ENCODE data around the gene MFSD6. TPM values are rescaled to one million over a fixed set of nuclear protein-coding genes. Genes with fewer than 3 reads are reported as not detected.
"Not testable (repeated sequence)": the region's sequence is repeated elsewhere in the genome, so short reads cannot be mapped to it uniquely, and the experiment has no call there.

MFSD6 gene
- total RNA-seq, 2 experiments from 2014 or later: 51.3 to 56.7 TPM

- Mint-ChIP-seq H3K9me3 (no peaks in the 10 kb centered on the region), H3K4me1 (peaks cover 47% of the 10 kb centered on the region), H3K27me3 (no peaks in the 10 kb centered on the region), H3K36me3 (peaks cover 9% of the 10 kb centered on the region), H3K27ac (peak overlapping the region; percentile 95), H3K4me3 (peak overlapping the region; percentile 91)
- ATAC-seq (ENCODE audit: low read depth) (no peak), DNase-seq (no peak)
- POLR2A ChIA-PET: interaction anchor here (2.9 to 4.7 kb wide), 2 partner anchors 9 to 124 kb away, joined by 8 to 46 read pairs; partner anchors contain the start of gene NEMP2
These were observed 1.5 kb downstream of the MFSD6 start for GRCh38 chr2:190409616-190410015.

- peak overlapping the region; percentile 95 for H3K27ac Mint-ChIP-seq
- POLR2A ChIA-PET: interaction anchor here (4.7 kb wide), 1 partner anchor 123 kb away, joined by 46 read pairs; the partner anchor contains the start of gene NEMP2
- H3K4me3 Mint-ChIP-seq: peak overlapping the region; percentile 91
- H3K9me3 Mint-ChIP-seq: no peaks in the 10 kb centered on the region
- ATAC-seq (ENCODE audit: low read depth) (no peak), DNase-seq (no peak)
- peaks cover 49% of the 10 kb centered on the region for H3K4me1 Mint-ChIP-seq
- H3K36me3 Mint-ChIP-seq: peaks cover 9% of the 10 kb centered on the region
- no peaks in the 10 kb centered on the region for H3K27me3 Mint-ChIP-seq
These were observed 2.0 kb downstream of the MFSD6 start for GRCh38 chr2:190410166-190410565.

- peak overlapping the region; percentile 29 for H3K4me3 Mint-ChIP-seq
- DNase-seq (no peak), ATAC-seq (ENCODE audit: low read depth) (no peak)
- peaks cover 12% of the 10 kb centered on the region for H3K36me3 Mint-ChIP-seq
- POLR2A ChIA-PET: no interaction called here
- H3K27ac Mint-ChIP-seq: peak overlapping the region; percentile 44
- no peaks in the 10 kb centered on the region for H3K27me3 Mint-ChIP-seq
- H3K4me1 Mint-ChIP-seq: peaks cover 51% of the 10 kb centered on the region
- H3K9me3 Mint-ChIP-seq: no peaks in the 10 kb centered on the region
These were observed 4.8 kb downstream of the MFSD6 start for GRCh38 chr2:190412966-190413365.

GRCh38 chr2:190413421-190413820 is 5.3 kb downstream of the MFSD6 start:
- ATAC-seq (ENCODE audit: low read depth) (no peak), DNase-seq (no peak)
- Mint-ChIP-seq H3K9me3 (no peaks in the 10 kb centered on the region), H3K36me3 (peaks cover 14% of the 10 kb centered on the region), H3K4me3 (peak overlapping the region; percentile 29), H3K27me3 (no peaks in the 10 kb centered on the region), H3K27ac (peak overlapping the region; percentile 44), H3K4me1 (peaks cover 51% of the 10 kb centered on the region)
- POLR2A ChIA-PET: no interaction called here

GRCh38 chr2:190415251-190415650 is 7.1 kb downstream of the MFSD6 start:
- peak overlapping the region; percentile 83 for H3K4me3 Mint-ChIP-seq
- POLR2A ChIA-PET: interaction anchor here (1.2 to 2.3 kb wide), 4 partner anchors 8 to 118 kb away, joined by 3 to 18 read pairs (median 8); partner anchors contain the start of gene NEMP2

GRCh38 chr2:190415794-190416775 is 7.9 kb downstream of the MFSD6 start:
- Mint-ChIP-seq H3K4me3 (peak overlapping the region; percentile 83), H3K27me3 (no peaks in the 10 kb centered on the region), H3K36me3 (peaks cover 31% of the 10 kb centered on the region), H3K9me3 (no peaks in the 10 kb centered on the region), H3K4me1 (peaks cover 43% of the 10 kb centered on the region), H3K27ac (peak overlapping the region; percentile 97)
- peak; percentile 63 for ATAC-seq (ENCODE audit: low read depth)
- POLR2A ChIA-PET: interaction anchor here (0.6 to 2.3 kb wide), 5 partner anchors 9 to 653 kb away, joined by 3 to 18 read pairs (median 3); partner anchors contain the start of gene NEMP2
- DNase-seq: no peak

More at GRCh38 chr2:190415251-190415650, 7.1 kb downstream of the MFSD6 start:
- Mint-ChIP-seq H3K36me3 (peaks cover 26% of the 10 kb centered on the region), H3K9me3 (no peaks in the 10 kb centered on the region), H3K27me3 (no peaks in the 10 kb centered on the region), H3K4me1 (peaks cover 45% of the 10 kb centered on the region), H3K27ac (peak overlapping the region; percentile 97)
- DNase-seq (no peak), ATAC-seq (ENCODE audit: low read depth) (no peak)

- H3K27ac Mint-ChIP-seq: no peak overlapping the region
- ATAC-seq (ENCODE audit: low read depth) (no peak), DNase-seq (no peak)
- H3K27me3 Mint-ChIP-seq: no peaks in the 10 kb centered on the region
- peaks cover 37% of the 10 kb centered on the region for H3K36me3 Mint-ChIP-seq
- H3K4me1 Mint-ChIP-seq: peaks cover 34% of the 10 kb centered on the region
- no peak overlapping the region for H3K4me3 Mint-ChIP-seq
- H3K9me3 Mint-ChIP-seq: no peaks in the 10 kb centered on the region
- POLR2A ChIA-PET: interaction anchor here (2.1 to 2.4 kb wide), 2 partner anchors 9 to 10 kb away, joined by 8 to 18 read pairs; partner anchors contain the start of gene MFSD6
These were observed 9.1 kb downstream of the MFSD6 start for GRCh38 chr2:190417045-190417842.

- H3K27me3 Mint-ChIP-seq: no peaks in the 10 kb centered on the region
- peaks cover 38% of the 10 kb centered on the region for H3K36me3 Mint-ChIP-seq
- no peak overlapping the region for H3K4me3 Mint-ChIP-seq
- H3K9me3 Mint-ChIP-seq: no peaks in the 10 kb centered on the region
- no peak for ATAC-seq (ENCODE audit: low read depth)
- DNase-seq: no peak
- H3K4me1 Mint-ChIP-seq: peaks cover 23% of the 10 kb centered on the region
- POLR2A ChIA-PET: interaction anchor here (2.4 kb wide), 1 partner anchor 11 kb away, joined by 8 read pairs; the partner anchor contains the start of gene MFSD6
- H3K27ac Mint-ChIP-seq: no peak overlapping the region
These were observed 10.6 kb downstream of the MFSD6 start for GRCh38 chr2:190418727-190419126.

- peaks cover 20% of the 10 kb centered on the region for H3K4me1 Mint-ChIP-seq
- ATAC-seq (ENCODE audit: low read depth) (no peak), DNase-seq (no peak)
- no peak overlapping the region for H3K4me3 Mint-ChIP-seq
- no peaks in the 10 kb centered on the region for H3K9me3 Mint-ChIP-seq
- POLR2A ChIA-PET: no interaction called here
- no peak overlapping the region for H3K27ac Mint-ChIP-seq
- no peaks in the 10 kb centered on the region for H3K27me3 Mint-ChIP-seq
- H3K36me3 Mint-ChIP-seq: peaks cover 45% of the 10 kb centered on the region
These were observed 12.6 kb downstream of the MFSD6 start for GRCh38 chr2:190420801-190421200.

- no peak overlapping the region for H3K27ac Mint-ChIP-seq
These were observed 17.2 kb downstream of the MFSD6 start for GRCh38 chr2:190425221-190425866.

GRCh38 chr2:190425883-190426658 is 17.9 kb downstream of the MFSD6 start:
- DNase-seq (no peak), ATAC-seq (ENCODE audit: low read depth) (no peak)
- Mint-ChIP-seq H3K9me3 (peaks cover 5% of the 10 kb centered on the region), H3K4me1 (peaks cover 23% of the 10 kb centered on the region), H3K27me3 (no peaks in the 10 kb centered on the region), H3K36me3 (peaks cover 53% of the 10 kb centered on the region), H3K4me3 (no peak overlapping the region), H3K27ac (peak overlapping the region; percentile 13)
- POLR2A ChIA-PET: no interaction called here

More at GRCh38 chr2:190425221-190425866, 17.2 kb downstream of the MFSD6 start:
- H3K27me3 Mint-ChIP-seq: no peaks in the 10 kb centered on the region
- POLR2A ChIA-PET: no interaction called here
- H3K4me3 Mint-ChIP-seq: peak overlapping the region; percentile 9
- no peak for DNase-seq
- peaks cover 57% of the 10 kb centered on the region for H3K36me3 Mint-ChIP-seq
- peaks cover 5% of the 10 kb centered on the region for H3K9me3 Mint-ChIP-seq
- H3K4me1 Mint-ChIP-seq: peaks cover 24% of the 10 kb centered on the region
- no peak for ATAC-seq (ENCODE audit: low read depth)

- POLR2A ChIA-PET; H3K27me3 Mint-ChIP-seq; H3K9me3 Mint-ChIP-seq; ATAC-seq (ENCODE audit: low read depth); H3K27ac Mint-ChIP-seq; DNase-seq; H3K4me3 Mint-ChIP-seq: not testable (repeated sequence)
- H3K36me3 Mint-ChIP-seq: peaks cover 50% of the 10 kb centered on the region
- H3K4me1 Mint-ChIP-seq: peaks cover 43% of the 10 kb centered on the region
These were observed 22.7 kb downstream of the MFSD6 start for GRCh38 chr2:190430866-190431265.
